DND-41 (cell line): ENCODE measurements around the gene PDE6A.

Source experiments
- CTCF ChIP-seq: IDR thresholded peaks from 2 replicates; pipeline ENCODE4 v1.5.1; 2012; ENCODE audit warnings: borderline replicate concordance, low read length, moderate library complexity, mild to moderate bottlenecking; ENCODE audit not compliant: poor library complexity, severe bottlenecking; ENCODE audit errors: extremely low read depth
- EZH2 ChIP-seq: IDR thresholded peaks from 3 replicates; pipeline ENCODE4 v1.6.1; 2012; ENCODE audit warnings: borderline replicate concordance, low read depth, mild to moderate bottlenecking, moderate library complexity, low read length, inconsistent platforms; ENCODE audit not compliant: severe bottlenecking

- TF ChIP-seq CTCF (peak; percentile 36), EZH2 (no peak)
Observed at GRCh38 chr5:149961957-149962409, 17.4 kb upstream of the PDE6A start.
